ENCODE results near the gene GPR25. TPM values are rescaled to one million over a fixed set of nuclear protein-coding genes. Genes with fewer than 3 reads are reported as not detected.

GPR25 gene
- total and polyA plus RNA-seq, 2 of the 4 experiments (the other 2 are of a cell fraction) = not detected

DNA sequence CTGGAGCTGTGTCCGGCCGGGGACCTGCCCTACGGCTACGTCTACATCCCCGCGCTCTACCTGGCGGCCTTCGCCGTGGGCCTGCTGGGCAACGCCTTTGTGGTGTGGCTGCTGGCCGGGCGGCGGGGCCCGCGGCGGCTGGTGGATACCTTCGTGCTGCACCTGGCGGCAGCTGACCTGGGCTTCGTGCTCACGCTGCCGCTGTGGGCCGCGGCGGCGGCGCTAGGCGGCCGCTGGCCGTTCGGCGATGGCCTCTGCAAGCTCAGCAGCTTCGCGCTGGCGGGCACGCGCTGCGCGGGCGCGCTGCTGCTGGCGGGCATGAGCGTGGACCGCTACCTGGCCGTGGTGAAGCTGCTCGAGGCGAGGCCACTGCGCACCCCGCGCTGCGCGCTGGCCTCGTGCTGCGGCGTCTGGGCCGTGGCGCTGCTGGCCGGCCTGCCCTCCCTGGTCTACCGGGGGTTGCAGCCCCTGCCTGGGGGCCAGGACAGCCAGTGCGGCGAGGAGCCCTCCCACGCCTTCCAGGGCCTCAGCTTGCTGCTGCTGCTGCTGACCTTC, 412 bp downstream of the GPR25 start:
- no peak for TF ChIP-seq RCOR1 (IDR thresholded peaks at IDR 0.05; ENCODE audit: insufficient replicate concordance, low read length)
- no peak for TF ChIP-seq MXI1 (IDR thresholded peaks at IDR 0.05; ENCODE audit: borderline replicate concordance, low read depth, low read length)
- TF ChIP-seq CEBPB (IDR thresholded peaks at IDR 0.05; ENCODE audit: low read depth, low read length) = no peak
- no peak for TF ChIP-seq FOS (IDR thresholded peaks at IDR 0.05; ENCODE audit: low read depth, low read length)
- TF ChIP-seq BHLHE40 (IDR thresholded peaks at IDR 0.05; ENCODE audit: low read depth, low read length) = no peak
- TF ChIP-seq SMC3 (IDR thresholded peaks at IDR 0.05; ENCODE audit: low read depth, low read length) = no peak
- no peak for TF ChIP-seq USF2 (IDR thresholded peaks at IDR 0.05; ENCODE audit: low read depth, low read length)
- no peak for TF ChIP-seq NFE2L2 (IDR thresholded peaks at IDR 0.05; ENCODE audit: low read depth, low read length)
- no peak for TF ChIP-seq CTCF (conservative IDR thresholded peaks at IDR 0.05; ENCODE audit: low read depth, low read length)
- no peak for TF ChIP-seq MAFK (IDR thresholded peaks at IDR 0.05; ENCODE audit: low read depth, low read length)
- TF ChIP-seq RFX5 (IDR thresholded peaks at IDR 0.05; ENCODE audit: low read depth, low read length) = no peak
- TF ChIP-seq MAZ (IDR thresholded peaks at IDR 0.05; ENCODE audit: borderline replicate concordance, low read depth, low read length) = no peak
- TF ChIP-seq POLR2A (IDR thresholded peaks at IDR 0.05; ENCODE audit: low read depth, low read length) = no peak
- TF ChIP-seq, protein P1, sequence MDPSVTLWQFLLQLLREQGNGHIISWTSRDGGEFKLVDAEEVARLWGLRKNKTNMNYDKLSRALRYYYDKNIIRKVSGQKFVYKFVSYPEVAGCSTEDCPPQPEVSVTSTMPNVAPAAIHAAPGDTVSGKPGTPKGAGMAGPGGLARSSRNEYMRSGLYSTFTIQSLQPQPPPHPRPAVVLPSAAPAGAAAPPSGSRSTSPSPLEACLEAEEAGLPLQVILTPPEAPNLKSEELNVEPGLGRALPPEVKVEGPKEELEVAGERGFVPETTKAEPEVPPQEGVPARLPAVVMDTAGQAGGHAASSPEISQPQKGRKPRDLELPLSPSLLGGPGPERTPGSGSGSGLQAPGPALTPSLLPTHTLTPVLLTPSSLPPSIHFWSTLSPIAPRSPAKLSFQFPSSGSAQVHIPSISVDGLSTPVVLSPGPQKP (IDR thresholded peaks at IDR 0.05; ENCODE audit: borderline replicate concordance, low read depth, low read length) = no peak
- no peak for TF ChIP-seq CHD1 (IDR thresholded peaks at IDR 0.05; ENCODE audit: low read depth, low read length)
- TF ChIP-seq RAD21 (IDR thresholded peaks at IDR 0.05; ENCODE audit: low read length) = no peak
- Histone ChIP-seq H3K27ac (ENCODE audit: insufficient read depth, low read length) (no peak overlapping the region), H3K56ac (ENCODE audit: extremely low read depth, insufficient read depth, low read length) (no peak overlapping the region), H3K4ac (ENCODE audit: low read depth, low read length) (no peak overlapping the region), H3K18ac (ENCODE audit: low read depth, low read length) (no peak overlapping the region), H3K4me3 (ENCODE audit: insufficient read depth, low read depth, low read length) (no peak overlapping the region), H3K79me1 (ENCODE audit: low read depth in 1 of 2, low read length in 2 of 2) (no peaks in the 10 kb centered on the region), H2AK5ac (ENCODE audit: low read depth, low read length) (no peak overlapping the region), H3K36me3 (ENCODE audit: control insufficient read depth, insufficient read depth, low read length) (no peaks in the 10 kb centered on the region), H2BK15ac (ENCODE audit: low read depth, low read length) (no peak overlapping the region), H3K4me2 (ENCODE audit: low read depth, low read length) (peak overlapping the region; percentile 28), H3K23ac (ENCODE audit: low read depth, low read length) (no peak overlapping the region), H4K20me1 (ENCODE audit: insufficient read depth, low read length) (no peaks in the 10 kb centered on the region), H3K14ac (replicated peaks; ENCODE audit: low read depth, low read length) (no peak overlapping the region), H2AK9ac (replicated peaks; ENCODE audit: low read depth, low read length, poor library complexity) (peak overlapping the region; percentile 52), H3K9ac (ENCODE audit: low read depth, low read length) (no peak overlapping the region), H2BK5ac (ENCODE audit: low read depth, low read length, poor library complexity, severe bottlenecking) (no peak overlapping the region), H4K91ac (ENCODE audit: insufficient read depth, low read depth, low read length) (no peak overlapping the region), H2BK20ac (ENCODE audit: low read depth, low read length) (no peak overlapping the region), H2BK120ac (ENCODE audit: low read depth, low read length) (no peak overlapping the region), H4K8ac (ENCODE audit: low read depth in 2 of 2, low read length in 2 of 2) (no peak overlapping the region), H3K9me3 (ENCODE audit: control insufficient read depth, insufficient read depth, low read length) (no peaks in the 10 kb centered on the region), H3K27me3 (ENCODE audit: control insufficient read depth, insufficient read depth, low read length) (peaks cover 72% of the 10 kb centered on the region), H3K4me1 (ENCODE audit: control insufficient read depth, insufficient read depth, low read length) (peaks cover 6% of the 10 kb centered on the region), H2AFZ (replicated peaks; ENCODE audit: low read length, poor library complexity) (peak overlapping the region; percentile 82), H3K9me1 (ENCODE audit: insufficient read depth, low read length) (no peaks in the 10 kb centered on the region; the same call in 1 of the 2 replicates), H4K5ac (ENCODE audit: low read depth, low read length) (no peak overlapping the region)
- in situ Hi-C loops (cut with MboI; ENCODE audit: low sequenced_read_pairs) = no loop called here
- dilution Hi-C loops (cut with HindIII; ENCODE audit: low sequenced_read_pairs, unreplicated experiment) = no loop called here
- intact Hi-C loops (cut with micrococcal nuclease) = no loop called here
- 9% methylated on average over 42 of the region's 61 CpGs; no CpG with 5 or more reads in 1 of the 2 experiments for WGBS, 2 experiments (ENCODE audit: extremely low coverage in 2 of 2, insufficient read length in 1 of 2)
- CTCF ChIA-PET = no interaction called here
- peak; percentile 44 for ATAC-seq (ENCODE audit: low read depth)
- POLR2A ChIA-PET (ENCODE audit: unreplicated experiment) = no interaction called here
- no TSS peak for BruUV-seq (replicated peaks)
- DNase-seq = no peak

Data from IMR-90 (cell line).